Vagina (tissue), 2 donors: ENCODE results near the gene VEGFD. TPM values are rescaled to one million over a fixed set of nuclear protein-coding genes. Genes with fewer than 3 reads are reported as not detected.

Source experiments
- DNase-seq, 2 donors: peaks; one replicate each; pipeline ENCODE4 v3.0.0-alpha.2; 2017; ENCODE audit errors: extremely low spot score in 2 of 2
- H3K27ac ChIP-seq: fragments of 200-600 bp; sonication (generic); one replicate; pipeline ENCODE4 v1.5.1; 2019
- H3K27me3 ChIP-seq: fragments of 200-600 bp; sonication (generic); one replicate; pipeline ENCODE4 v1.5.1; 2019
- H3K36me3 ChIP-seq, 2 donors: fragments of 200-600 bp; sonication (generic); one replicate each; pipeline ENCODE4 v1.5.1; 2017 to 2019
- H3K4me1 ChIP-seq: fragments of 200-600 bp; sonication (generic); one replicate; pipeline ENCODE4 v1.5.1; 2019
- H3K4me3 ChIP-seq, 2 donors: fragments of 200-600 bp; sonication (generic); 1 replicate in 1 of 2; 2 replicates in 1 of 2; pipeline ENCODE4 v1.5.1; 2016 to 2019
- H3K9me3 ChIP-seq: fragments of 200-600 bp; sonication (generic); one replicate; pipeline ENCODE4 v1.5.1; 2019
- CTCF ChIP-seq, 3 experiments: fragments of 450-650 bp in 2 of 3; fragments of 200-600 bp in 1 of 3; sonication (generic) in 1 of 3; IDR thresholded peaks; one replicate each; pipeline ENCODE4 v1.5.1; 2017 to 2019; ENCODE audit warnings: antibody characterized with exemption in 3 of 3, mild to moderate bottlenecking in 2 of 3, moderate library complexity in 2 of 3
- POLR2A ChIP-seq, 2 donors: fragments of 450-650 bp; IDR thresholded peaks; one replicate each; pipeline ENCODE4 v1.6.1; 2017; ENCODE audit warnings: antibody characterized with exemption in 2 of 2, mild to moderate bottlenecking in 2 of 2, moderate library complexity in 2 of 2
- POLR2AphosphoS5 ChIP-seq, 2 donors: sonication (generic); formaldehyde crosslinking; IDR thresholded peaks; one replicate each; pipeline ENCODE4 v1.9.0; 2017; ENCODE audit warnings: antibody characterized with exemption in 2 of 2, mild to moderate bottlenecking in 2 of 2, low read depth in 1 of 2; ENCODE audit not compliant: insufficient read depth in 1 of 2
- intact Hi-C: fragments of 100-400 bp; cut with DNase I; formaldehyde crosslinking; loops from one replicate; pipeline ENCODE4 v1.15.1; 2023
- total RNA-seq: library from RNA; depleted of rRNA; stranded (reverse); fragments of >200 nt; gene quantifications from one replicate; pipeline ENCODE4 v1.2.3, GENCODE V29; 2016

The VEGFD gene
- total RNA-seq, 1 donor from 2014 or later = 5.4 TPM

GRCh38 chrX:15418041-15418706 lies 34.0 kb upstream of the VEGFD start:
- Histone ChIP-seq H3K27me3 (no peaks in the 10 kb centered on the region), H3K4me1 (no peaks in the 10 kb centered on the region), H3K36me3 (no peaks in the 10 kb centered on the region), H3K9me3 (no peaks in the 10 kb centered on the region), H3K4me3 (no peak overlapping the region), H3K27ac (no peak overlapping the region)
- no peak for TF ChIP-seq POLR2A (IDR thresholded peaks at IDR 0.05)
- intact Hi-C loops = no loop called here
- DNase-seq = no peak

- TF ChIP-seq POLR2AphosphoS5 (IDR thresholded peaks at IDR 0.05; ENCODE audit: insufficient read depth in 1 of 2, low read depth in 1 of 2) (no peak), POLR2A (IDR thresholded peaks at IDR 0.05) (no peak), CTCF (IDR thresholded peaks at IDR 0.05) (no peak)
- H3K4me3 ChIP-seq = no peak overlapping the region
- no peaks in the 10 kb centered on the region for H3K9me3 ChIP-seq
- intact Hi-C loops = no loop called here
- no peaks in the 10 kb centered on the region for H3K27me3 ChIP-seq
- no peak overlapping the region for H3K27ac ChIP-seq
- DNase-seq = no peak
- no peaks in the 10 kb centered on the region for H3K4me1 ChIP-seq
- no peaks in the 10 kb centered on the region for H3K36me3 ChIP-seq
Observed at GRCh38 chrX:15416133-15416993, 32.1 kb upstream of the VEGFD start.

GRCh38 chrX:15413101-15413500 lies 28.9 kb upstream of the VEGFD start:
- Histone ChIP-seq H3K27me3 (no peaks in the 10 kb centered on the region), H3K27ac (no peak overlapping the region), H3K9me3 (no peaks in the 10 kb centered on the region), H3K4me3 (no peak overlapping the region), H3K4me1 (no peaks in the 10 kb centered on the region), H3K36me3 (no peaks in the 10 kb centered on the region)
- intact Hi-C loops = no loop called here
- TF ChIP-seq POLR2AphosphoS5 (IDR thresholded peaks at IDR 0.05; ENCODE audit: insufficient read depth in 1 of 2, low read depth in 1 of 2) (no peak), CTCF (IDR thresholded peaks at IDR 0.05) (no peak), POLR2A (IDR thresholded peaks at IDR 0.05) (no peak)
- no peak for DNase-seq

DNA sequence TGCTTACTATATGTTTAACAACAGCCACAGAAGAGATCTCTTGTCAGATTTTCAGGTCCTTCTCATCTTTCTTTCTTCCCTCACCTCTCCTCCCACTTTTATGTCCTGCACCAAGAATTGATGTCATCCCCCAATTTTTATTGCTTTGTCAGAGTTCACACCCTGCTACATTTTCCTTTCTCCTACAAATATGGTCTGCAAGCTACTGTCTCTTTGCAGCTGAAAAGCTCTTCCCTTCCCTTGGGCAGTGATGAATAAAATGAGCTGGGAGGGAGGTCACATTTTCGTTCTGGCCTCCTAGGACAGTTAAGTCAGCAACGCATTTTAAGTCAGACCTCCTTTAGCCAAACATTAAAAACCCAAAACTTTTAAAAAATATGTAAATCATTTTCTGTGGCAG lies 26.7 kb upstream of the VEGFD start:
- TF ChIP-seq CTCF (IDR thresholded peaks at IDR 0.05) (no peak), POLR2A (IDR thresholded peaks at IDR 0.05) (no peak), POLR2AphosphoS5 (IDR thresholded peaks at IDR 0.05; ENCODE audit: insufficient read depth in 1 of 2, low read depth in 1 of 2) (no peak)
- H3K27me3 ChIP-seq = no peaks in the 10 kb centered on the region
- H3K4me1 ChIP-seq = no peaks in the 10 kb centered on the region
- H3K36me3 ChIP-seq = no peaks in the 10 kb centered on the region
- H3K27ac ChIP-seq = no peak overlapping the region
- no peak for DNase-seq
- H3K9me3 ChIP-seq = no peaks in the 10 kb centered on the region
- intact Hi-C loops = no loop called here
- no peak overlapping the region for H3K4me3 ChIP-seq

GRCh38 chrX:15410430-15410829 lies 26.2 kb upstream of the VEGFD start:
- no peaks in the 10 kb centered on the region for H3K36me3 ChIP-seq
- intact Hi-C loops = no loop called here
- H3K27ac ChIP-seq = no peak overlapping the region
- no peak overlapping the region for H3K4me3 ChIP-seq
- TF ChIP-seq POLR2A (IDR thresholded peaks at IDR 0.05) (no peak), CTCF (IDR thresholded peaks at IDR 0.05) (no peak)
- no peaks in the 10 kb centered on the region for H3K9me3 ChIP-seq
- H3K4me1 ChIP-seq = no peaks in the 10 kb centered on the region
- DNase-seq = no peak
- H3K27me3 ChIP-seq = no peaks in the 10 kb centered on the region
